Neural cell (in vitro differentiated cells): Measurements from ENCODE around the gene ADRA2B. TPM values are rescaled to one million over a fixed set of nuclear protein-coding genes. Genes with fewer than 3 reads are reported as not detected.

Experiments used
- H2AFZ ChIP-seq: fragments of 200-600, 300-800 bp; sonication (generic), shearing (Covaris generic); 2 replicates; pipeline ENCODE4 v1.6.0; 2014; ENCODE audit warnings: low read depth, mild to moderate bottlenecking, antibody characterized with exemption, low read length, moderate library complexity
- H3F3A ChIP-seq: fragments of 200-600 bp; shearing (Covaris generic); 2 replicates; pipeline ENCODE4 v1.6.1; 2016; ENCODE audit warnings: mild to moderate bottlenecking, moderate library complexity, mixed read lengths, antibody characterized with exemption, low read length; ENCODE audit not compliant: insufficient read depth, poor library complexity, severe bottlenecking
- H3K27ac ChIP-seq: fragments of 200-600, 300-800 bp; sonication (generic), shearing (Covaris generic); 2 replicates; pipeline ENCODE4 v1.5.1; 2014; ENCODE audit warnings: mild to moderate bottlenecking, low read length, moderate library complexity
- H3K27me3 ChIP-seq: fragments of 300-800, 200-600 bp; sonication (generic), shearing (Covaris generic); 2 replicates; pipeline ENCODE4 v1.6.0; 2014; ENCODE audit warnings: mild to moderate bottlenecking, low read depth, low read length, moderate library complexity; ENCODE audit not compliant: insufficient read depth
- H3K36me3 ChIP-seq: fragments of 300-800, 200-600 bp; sonication (generic), shearing (Covaris generic); 2 replicates; pipeline ENCODE4 v1.5.1; 2014; ENCODE audit warnings: mild to moderate bottlenecking, antibody characterized with exemption, low read length, moderate library complexity; ENCODE audit not compliant: insufficient read depth
- H3K4me2 ChIP-seq: fragments of 300-800, 200-600 bp; sonication (generic), shearing (Covaris generic); 2 replicates; pipeline ENCODE4 v1.6.0; 2014; ENCODE audit warnings: mild to moderate bottlenecking, low read length
- H3K4me3 ChIP-seq: fragments of 300-800, 200-600 bp; sonication (generic), shearing (Covaris generic); 2 replicates; pipeline ENCODE4 v1.5.1; 2014; ENCODE audit warnings: mild to moderate bottlenecking, low read length, moderate library complexity
- H3K79me2 ChIP-seq: fragments of 200-600 bp; shearing (Covaris generic); replicated peaks from 2 replicates; pipeline ENCODE4 v1.6.0; 2014; ENCODE audit warnings: mild to moderate bottlenecking, low read length, moderate library complexity; ENCODE audit not compliant: insufficient read depth
- H3K9ac ChIP-seq: fragments of 300-800, 200-600 bp; sonication (generic), shearing (Covaris generic); 2 replicates; pipeline ENCODE4 v1.6.1; 2016; ENCODE audit warnings: mild to moderate bottlenecking, low read length, mixed read lengths
- H3K9me2 ChIP-seq: fragments of 200-600 bp; shearing (Covaris generic); 2 replicates; pipeline ENCODE4 v1.6.1; 2016; ENCODE audit warnings: mild to moderate bottlenecking, low read length, mixed read lengths; ENCODE audit not compliant: insufficient read depth
- H3K9me3 ChIP-seq: fragments of 200-600, 300-800 bp; sonication (generic), shearing (Covaris generic); 2 replicates; pipeline ENCODE4 v1.6.1; 2016; ENCODE audit warnings: mild to moderate bottlenecking, mixed run types, low read length, moderate library complexity, mixed read lengths
- H4K20me1 ChIP-seq: fragments of 200-600 bp; shearing (Covaris generic); 2 replicates; pipeline ENCODE4 v1.6.1; 2016; ENCODE audit warnings: mild to moderate bottlenecking, mixed run types; ENCODE audit not compliant: insufficient read depth
- CTCF ChIP-seq: fragments of 450-650 bp; IDR thresholded peaks from 2 replicates; pipeline ENCODE4 v1.5.1; 2014; ENCODE audit warnings: antibody characterized with exemption, mild to moderate bottlenecking, moderate library complexity; ENCODE audit not compliant: poor library complexity, severe bottlenecking
- EP300 ChIP-seq: fragments of 450-650 bp; conservative IDR thresholded peaks from 2 replicates; pipeline ENCODE4 v1.6.1; 2014; ENCODE audit warnings: antibody characterized with exemption, mild to moderate bottlenecking, moderate library complexity; ENCODE audit not compliant: poor library complexity, severe bottlenecking
- EZH2 ChIP-seq: fragments of 200-600, 300-800 bp; shearing (Covaris generic), sonication (generic); IDR thresholded peaks from 2 replicates; pipeline ENCODE4 v1.6.1; 2014; ENCODE audit warnings: antibody characterized with exemption, low read length, borderline replicate concordance, mild to moderate bottlenecking; ENCODE audit not compliant: insufficient read depth, poor library complexity, severe bottlenecking
- MXI1 ChIP-seq: fragments of 450-650 bp; conservative IDR thresholded peaks from 2 replicates; pipeline ENCODE4 v1.6.1; 2014; ENCODE audit warnings: antibody characterized with exemption, mild to moderate bottlenecking; ENCODE audit not compliant: poor library complexity, severe bottlenecking
- POLR2AphosphoS5 ChIP-seq: IDR thresholded peaks from 2 replicates; pipeline ENCODE4 v1.6.1; 2012
- RAD21 ChIP-seq: fragments of 450-650 bp; conservative IDR thresholded peaks from 2 replicates; pipeline ENCODE4 v1.6.1; 2014; ENCODE audit warnings: antibody characterized with exemption, mild to moderate bottlenecking, moderate library complexity
- REST ChIP-seq: IDR thresholded peaks from 2 replicates; pipeline ENCODE4 v1.6.1; 2012; ENCODE audit warnings: borderline replicate concordance
- SMC3 ChIP-seq: fragments of 450-650 bp; conservative IDR thresholded peaks from 2 replicates; pipeline ENCODE4 v1.6.1; 2014; ENCODE audit warnings: antibody characterized with exemption, mild to moderate bottlenecking, moderate library complexity; ENCODE audit not compliant: poor library complexity
- TAF1 ChIP-seq: IDR thresholded peaks from 2 replicates; pipeline ENCODE4 v1.6.1; 2012; ENCODE audit warnings: low read depth
- polyA plus RNA-seq: library from polyadenylated mRNA; depleted of rRNA; stranded (reverse); fragments of >200 nt; gene quantifications from 2 replicates; pipeline ENCODE4 v1.2.3, GENCODE V29; 2014

ADRA2B gene
- polyA plus RNA-seq, 1 donor from 2014 or later: not detected

GRCh38 chr2:96092573-96092877 lies 23.8 kb downstream of the ADRA2B start:
- Histone ChIP-seq H3K9me3 (no peaks in the 10 kb centered on the region), H4K20me1 (no peaks in the 10 kb centered on the region), H3K9ac (no peak overlapping the region), H3K36me3 (no peaks in the 10 kb centered on the region), H3K4me2 (no peak overlapping the region), H2AFZ (no peak overlapping the region), H3F3A (no peaks in the 10 kb centered on the region), H3K27me3 (no peaks in the 10 kb centered on the region), H3K79me2 (no peaks in the 10 kb centered on the region), H3K27ac (no peak overlapping the region), H3K9me2 (no peaks in the 10 kb centered on the region), H3K4me3 (no peak overlapping the region)
- TF ChIP-seq EZH2: no peak
- TF ChIP-seq RAD21: no peak
- TF ChIP-seq REST: no peak
- no peak for TF ChIP-seq POLR2AphosphoS5
- no peak for TF ChIP-seq CTCF
- no peak for TF ChIP-seq SMC3

- H3K4me2 ChIP-seq: no peak overlapping the region
- no peak overlapping the region for H2AFZ ChIP-seq
Observed at GRCh38 chr2:96091711-96092572, 24.4 kb downstream of the ADRA2B start.

More at GRCh38 chr2:96091711-96092572, 24.4 kb downstream of the ADRA2B start:
- Histone ChIP-seq H3K9ac (no peak overlapping the region), H3K27me3 (no peaks in the 10 kb centered on the region), H3K4me3 (no peak overlapping the region), H4K20me1 (no peaks in the 10 kb centered on the region), H3K9me3 (no peaks in the 10 kb centered on the region), H3K36me3 (no peaks in the 10 kb centered on the region), H3K9me2 (no peaks in the 10 kb centered on the region), H3K27ac (no peak overlapping the region), H3K79me2 (no peaks in the 10 kb centered on the region), H3F3A (no peaks in the 10 kb centered on the region)
- TF ChIP-seq POLR2AphosphoS5 (no peak), MXI1 (no peak), SMC3 (no peak), EZH2 (no peak), REST (no peak), TAF1 (no peak), CTCF (no peak), EP300 (no peak), RAD21 (no peak)
